GM18951 (cell line): ENCODE results near the gene TNRC6B.
"Not testable (repeated sequence)": the region's sequence is repeated elsewhere in the genome, so short reads cannot be mapped to it uniquely, and the experiment has no call there.

Experiments used
- POLR2A ChIP-seq: IDR thresholded peaks from 4 replicates; pipeline ENCODE4 v1.6.1; 2011; ENCODE audit warnings: mild to moderate bottlenecking; ENCODE audit not compliant: insufficient read length, insufficient read depth; ENCODE audit errors: extremely low read depth
- in situ Hi-C: fragments of 300-500 bp; cut with MboI; formaldehyde crosslinking; loops from one replicate; pipeline ENCODE4 v1.12.0; 2022; ENCODE audit warnings: low sequenced_read_pairs, mixed read lengths, inconsistent platforms; ENCODE audit not compliant: unreplicated experiment

TNRC6B gene

DNA sequence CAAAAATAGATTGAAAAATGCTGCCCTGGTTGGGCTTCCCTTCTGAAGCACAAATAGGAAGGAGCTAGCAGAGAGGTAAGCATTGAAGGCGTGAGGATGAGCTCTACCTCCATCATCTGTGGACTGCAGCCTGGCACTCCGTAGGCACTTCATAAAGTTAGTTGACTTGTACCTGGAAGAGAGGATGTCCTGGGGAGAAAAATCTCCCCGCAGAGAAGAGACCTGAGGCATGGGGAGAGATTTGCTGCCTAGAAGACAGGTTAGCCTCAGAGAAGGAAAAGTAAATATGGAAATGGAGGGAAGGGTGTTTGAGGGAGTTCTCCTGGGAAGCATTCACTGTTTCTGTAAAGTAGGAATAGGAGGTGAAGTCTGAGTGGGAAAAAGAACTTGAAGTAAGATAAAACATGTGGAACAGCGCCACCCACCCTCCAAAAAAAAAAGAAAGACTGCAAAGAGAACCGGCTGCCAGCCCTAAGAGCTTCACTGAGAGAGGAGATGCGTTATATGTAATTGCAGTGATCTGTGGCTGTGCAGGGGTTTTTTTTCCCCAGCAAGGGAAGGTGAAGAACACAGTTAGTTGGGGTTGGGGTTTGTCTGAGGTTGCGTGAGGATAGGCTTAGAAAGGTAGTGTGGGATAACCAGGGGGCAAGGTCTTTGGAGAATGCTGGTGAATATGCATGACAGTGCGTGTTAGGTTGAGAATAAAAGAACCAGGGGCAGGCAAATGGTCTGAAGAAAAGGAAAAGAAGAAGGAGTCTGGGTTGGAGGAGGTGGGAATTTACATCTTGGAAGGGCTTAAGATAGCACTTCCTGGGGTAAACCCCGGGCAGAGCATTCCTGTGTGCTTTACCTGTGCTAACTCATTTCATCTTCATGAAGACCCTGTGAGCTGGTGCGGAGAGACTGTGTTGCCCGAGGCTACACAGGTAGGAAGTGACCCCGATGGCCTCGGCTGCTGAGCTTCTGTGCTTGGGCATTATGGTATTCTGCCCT is 16.0 kb downstream of the TNRC6B start:
- in situ Hi-C loops: no loop called here
- no peak for TF ChIP-seq POLR2A

DNA sequence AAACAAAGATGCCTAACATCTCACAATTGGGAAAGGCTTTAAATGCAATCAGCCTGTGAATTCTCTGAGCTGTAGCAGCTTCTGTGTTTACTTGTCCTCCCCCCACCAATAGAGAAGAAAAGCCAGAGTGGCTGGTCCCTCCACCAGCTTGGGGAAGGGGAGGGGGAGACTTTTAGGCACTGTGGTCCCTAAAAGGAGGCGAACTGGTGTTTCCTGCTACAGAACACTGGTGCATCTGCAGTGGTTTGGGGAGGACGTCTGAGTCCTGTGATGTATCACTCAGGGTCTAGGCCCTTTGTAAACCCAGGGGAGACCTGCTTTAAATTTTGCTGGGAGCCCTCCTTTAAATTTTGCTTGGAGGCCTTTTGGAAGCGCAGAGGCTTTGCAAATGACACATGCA is 16.9 kb downstream of the TNRC6B start:
- in situ Hi-C loops: no loop called here
- no peak for TF ChIP-seq POLR2A

DNA sequence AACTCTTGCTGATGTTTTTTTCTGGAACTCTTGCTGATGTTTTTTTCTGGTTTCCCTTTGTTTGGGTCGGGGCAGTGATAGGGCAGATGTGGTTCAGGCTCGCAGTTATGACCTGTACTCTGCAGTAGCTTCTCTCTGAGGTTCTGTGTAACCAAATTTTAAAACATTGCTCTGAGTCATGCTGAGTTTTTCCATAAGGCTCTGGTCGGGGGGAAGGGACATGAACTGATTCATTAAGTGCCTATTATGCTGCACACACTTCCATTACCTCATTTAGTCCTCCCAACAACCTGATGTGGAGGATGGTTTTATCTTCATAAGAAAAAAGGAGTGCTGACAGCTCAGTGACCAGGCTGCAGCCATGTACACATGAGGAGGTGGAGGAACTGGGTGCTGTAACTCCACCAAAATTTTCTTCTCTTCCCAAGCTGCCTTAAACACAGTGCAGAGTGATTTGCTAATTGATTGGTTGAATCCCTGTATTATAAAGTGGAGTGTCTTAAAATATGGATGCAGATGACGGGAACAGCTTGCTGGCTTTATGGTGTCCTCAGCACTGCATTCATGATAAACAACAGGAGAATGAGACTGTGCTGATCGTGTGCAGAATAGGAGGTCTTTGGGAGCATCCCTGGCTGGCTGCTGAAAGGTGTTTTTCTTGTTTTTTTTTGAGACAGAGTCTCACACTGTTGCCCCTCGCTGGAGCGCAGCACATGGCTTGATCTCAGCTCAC is 19.1 kb downstream of the TNRC6B start:
- no peak for TF ChIP-seq POLR2A
- in situ Hi-C loops: no loop called here

DNA sequence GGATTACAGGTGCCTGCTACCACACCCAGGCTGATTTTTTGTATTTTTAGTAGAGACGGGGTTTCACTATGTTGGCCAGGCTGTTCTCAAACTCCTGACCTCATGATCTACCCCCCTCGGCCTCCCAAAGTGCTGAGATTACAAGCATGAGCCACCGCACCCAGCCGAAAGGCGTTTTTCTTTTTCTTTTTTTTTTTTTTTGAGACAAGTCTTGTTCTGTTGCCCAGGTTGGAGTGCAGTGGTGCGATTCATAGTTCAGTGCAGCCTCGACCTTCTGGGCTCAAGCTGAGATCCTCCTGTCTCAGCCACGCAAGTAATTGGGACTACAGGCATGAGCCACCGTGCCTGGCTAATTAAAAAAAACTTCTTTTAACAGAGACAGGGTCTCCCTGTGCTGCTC is 19.7 kb downstream of the TNRC6B start:
- in situ Hi-C loops: not testable (repeated sequence)

DNA sequence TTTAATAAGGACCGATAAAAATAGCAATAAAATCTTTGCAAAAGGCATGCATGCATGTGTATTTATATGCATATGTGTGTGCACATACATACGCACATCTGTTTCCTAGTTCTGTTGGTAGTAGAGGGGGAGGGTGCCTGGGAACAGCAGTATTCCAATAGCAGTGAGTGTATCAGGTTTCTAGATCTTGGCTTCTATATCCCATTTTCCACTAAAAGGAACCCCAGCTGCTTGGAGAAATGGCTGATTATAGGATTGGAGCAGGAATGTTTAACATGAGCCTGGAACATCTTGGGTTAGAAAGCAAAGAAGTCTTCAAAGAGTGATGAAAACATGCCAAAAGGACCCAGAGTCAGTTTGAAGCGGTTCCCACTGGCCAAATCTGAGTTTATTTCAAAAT is 21.0 kb downstream of the TNRC6B start:
- TF ChIP-seq POLR2A: no peak
- in situ Hi-C loops: no loop called here

DNA sequence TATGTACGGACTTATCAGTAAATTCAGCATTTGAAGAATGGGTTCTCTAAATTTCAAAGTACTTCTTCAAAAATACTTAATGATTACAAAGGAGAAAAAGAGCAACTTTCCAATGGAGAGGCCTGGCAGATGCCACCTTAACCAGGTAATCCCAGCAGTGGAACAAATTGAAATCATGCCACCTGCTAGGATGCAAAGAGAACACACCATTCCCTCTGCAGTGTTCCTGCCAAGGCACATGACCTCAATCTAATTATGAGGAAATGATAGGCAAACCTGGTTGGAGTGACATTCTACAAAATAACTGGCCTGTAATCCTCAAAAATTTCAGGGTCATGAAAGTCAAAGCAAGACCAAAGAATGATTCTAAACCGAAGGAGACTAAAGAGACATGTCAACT is 21.5 kb downstream of the TNRC6B start:
- no peak for TF ChIP-seq POLR2A
- in situ Hi-C loops: no loop called here

DNA sequence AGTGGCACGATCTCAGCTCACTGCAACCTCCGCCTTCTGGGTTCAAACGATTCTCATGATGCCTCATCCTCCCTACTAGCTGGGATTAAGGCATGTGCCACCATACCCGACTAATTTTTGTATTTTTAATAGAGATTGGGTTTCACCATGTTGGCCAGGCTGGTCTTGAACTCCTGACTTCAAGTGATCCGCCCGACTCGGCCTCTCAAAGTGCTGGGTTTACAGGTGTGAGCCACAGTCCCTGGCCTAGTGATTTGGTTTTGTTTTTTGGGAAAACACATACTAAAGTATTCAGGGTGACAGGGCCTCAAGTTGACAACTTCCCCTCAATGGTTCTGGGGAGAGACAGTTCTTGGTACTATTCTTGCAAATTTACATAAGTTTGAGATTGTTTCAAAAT is 22.1 kb downstream of the TNRC6B start:
- in situ Hi-C loops: no loop called here
- no peak for TF ChIP-seq POLR2A

DNA sequence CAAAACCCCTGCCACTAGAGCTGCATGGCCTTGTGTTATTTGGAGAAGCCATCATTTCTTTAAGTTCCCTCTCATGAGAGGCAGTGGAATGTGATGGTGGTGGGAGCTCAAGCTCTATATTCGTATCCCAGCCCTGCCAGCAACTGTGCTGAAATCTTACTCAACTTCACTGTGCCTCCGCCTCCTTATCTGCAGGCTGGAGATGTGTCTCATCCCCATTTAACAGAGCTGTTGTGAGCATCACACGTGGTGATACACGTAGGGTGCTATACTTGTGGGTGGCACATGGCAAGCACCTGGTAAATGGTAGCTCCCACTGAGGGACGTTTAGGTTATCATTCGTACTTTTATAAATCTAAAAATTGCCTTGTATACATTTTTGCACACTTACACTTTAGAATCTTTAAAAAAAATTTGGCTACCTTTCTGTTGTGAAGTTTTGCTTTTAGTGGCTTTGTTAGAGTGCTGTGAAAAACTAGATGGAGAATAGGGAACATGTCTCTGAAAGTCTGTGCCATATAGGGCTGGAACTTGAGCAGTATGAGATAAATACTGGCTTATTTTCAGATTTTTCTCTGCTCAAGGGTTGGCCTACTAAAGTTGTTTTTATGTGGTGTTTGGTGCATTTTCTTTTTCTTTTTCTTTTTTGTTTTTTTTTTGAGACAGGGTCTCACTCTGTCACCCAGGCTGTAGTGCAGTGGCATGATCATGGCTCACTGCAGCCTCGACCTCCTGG is 23.2 kb downstream of the TNRC6B start:
- no peak for TF ChIP-seq POLR2A
- in situ Hi-C loops: no loop called here

DNA sequence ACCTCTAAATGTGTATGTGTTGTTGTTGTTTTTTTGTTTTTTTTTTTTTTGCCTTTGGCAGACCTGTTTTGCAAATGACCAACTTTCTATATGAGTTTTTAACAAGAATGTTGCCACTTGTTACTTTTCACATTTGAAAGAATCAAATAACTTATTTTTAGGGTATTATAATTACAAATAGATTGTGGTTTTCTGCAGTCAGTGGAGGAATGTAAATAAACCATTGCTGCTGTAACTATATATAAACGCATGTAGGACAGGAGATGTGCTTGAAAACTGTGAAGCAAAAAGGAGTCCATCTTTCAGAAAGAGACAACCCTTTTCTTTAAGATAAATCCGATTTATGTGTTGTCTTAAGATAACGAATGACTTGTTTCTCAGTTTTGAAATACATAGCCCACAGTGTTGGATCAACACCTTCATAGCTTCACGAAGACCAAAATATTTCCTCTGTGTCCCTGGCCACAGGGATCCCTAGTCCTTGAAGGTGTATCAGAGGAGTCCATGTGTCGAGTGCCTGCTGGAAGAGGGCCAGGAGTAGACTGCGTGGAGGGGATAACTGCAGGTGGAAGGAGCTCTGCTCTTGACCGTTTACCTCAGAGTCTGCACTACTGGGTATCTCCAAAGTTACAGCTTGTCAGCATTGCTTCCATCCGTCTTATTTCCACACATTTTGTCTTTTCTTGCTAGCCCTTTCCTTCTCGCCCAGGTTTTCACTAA is 24.7 kb downstream of the TNRC6B start:
- no peak for TF ChIP-seq POLR2A
- in situ Hi-C loops: no loop called here

DNA sequence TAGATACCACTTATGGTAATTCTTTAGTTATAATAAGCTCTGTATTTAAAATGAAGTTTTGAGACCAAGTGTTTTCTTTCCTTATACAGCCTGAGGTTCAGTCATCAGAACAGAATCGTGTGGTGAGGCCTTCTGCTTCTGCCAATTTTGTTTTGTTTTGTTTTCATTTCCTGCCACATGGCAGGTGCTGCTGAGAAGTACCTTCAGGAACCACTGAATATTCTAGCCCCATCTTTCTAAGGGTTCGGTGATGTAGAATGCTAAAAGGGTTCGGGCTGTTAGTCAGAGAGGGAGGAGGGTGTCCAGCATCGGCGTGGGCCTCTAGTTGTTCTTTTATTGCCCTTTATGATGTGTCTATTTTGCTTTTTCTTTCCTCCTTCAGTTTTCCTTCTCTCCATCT is 25.8 kb downstream of the TNRC6B start:
- in situ Hi-C loops: no loop called here
- TF ChIP-seq POLR2A: no peak

DNA sequence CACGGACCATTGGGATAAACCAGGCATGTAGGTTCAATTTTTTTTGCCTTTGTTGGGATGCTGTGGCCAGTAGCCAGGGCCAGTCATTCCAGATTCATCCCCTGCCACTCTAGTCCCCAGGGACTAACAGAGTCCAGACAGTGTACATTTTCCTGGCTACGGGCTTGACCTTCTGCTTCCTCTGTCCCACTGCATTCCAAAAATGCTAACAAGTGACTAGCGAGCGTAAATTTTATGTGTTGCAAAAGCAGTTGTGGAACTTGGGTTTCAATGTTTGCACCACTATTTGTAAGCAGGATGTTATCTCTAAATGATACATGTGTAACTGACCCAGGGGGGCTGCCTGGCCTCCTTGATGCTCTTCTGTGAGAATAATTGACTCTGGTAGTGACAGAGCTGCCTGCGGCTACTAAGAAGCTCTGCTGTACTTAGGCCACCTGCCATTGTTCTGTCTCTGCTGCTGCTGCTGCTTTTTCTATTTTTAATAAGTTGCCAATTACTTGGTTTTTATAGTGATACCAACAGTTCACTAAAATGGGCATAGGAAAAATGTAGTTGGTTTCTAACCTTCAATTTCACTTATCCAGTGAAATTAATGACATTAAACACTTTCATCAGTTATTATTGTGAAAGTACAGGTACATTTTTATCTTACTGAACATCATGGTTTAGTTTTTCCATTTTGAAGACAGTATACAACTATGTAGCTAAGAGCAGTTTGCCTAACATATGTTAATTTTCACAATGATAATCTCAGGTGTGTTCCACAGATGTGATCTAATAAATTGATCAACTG is 26.8 kb downstream of the TNRC6B start:
- in situ Hi-C loops: no loop called here
- TF ChIP-seq POLR2A: no peak

DNA sequence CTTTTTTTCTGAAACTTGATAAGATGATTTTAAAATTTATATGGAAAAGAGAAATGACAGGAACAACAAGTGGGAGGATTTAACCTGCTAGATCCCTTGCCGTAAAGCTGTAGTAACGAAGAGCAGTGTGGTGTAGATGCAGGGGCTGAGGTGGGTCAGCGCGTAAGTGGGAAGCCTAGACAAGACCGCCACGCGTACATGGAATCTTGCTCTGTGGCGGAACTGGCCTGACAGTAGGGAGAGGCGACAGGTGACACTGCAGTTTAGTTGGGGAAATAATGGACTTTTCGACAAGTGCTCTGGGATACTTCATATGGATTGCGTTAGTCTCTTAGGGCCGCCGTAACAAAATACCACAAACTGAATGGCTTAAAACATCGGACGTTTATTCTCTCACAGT is 28.8 kb downstream of the TNRC6B start:
- TF ChIP-seq POLR2A: no peak
- in situ Hi-C loops: no loop called here
